Inflammatory macrophage treated with lipopolysaccharide for 4 hours (primary cell): Measurements from ENCODE around the gene TM9SF4.

Experiments used
- DNase-seq: peaks from one replicate; pipeline ENCODE4 v3.0.0-alpha.2; 2020

The TM9SF4 gene

GRCh38 chr20:32213870-32214269 is 104.4 kb downstream of the TM9SF4 start:
- DNase-seq: no peak

- DNase-seq: no peak
Observed at GRCh38 chr20:32215147-32215546, 105.6 kb downstream of the TM9SF4 start.

- DNase-seq: no peak
Observed at GRCh38 chr20:32215729-32216128, 106.2 kb downstream of the TM9SF4 start.

- no peak for DNase-seq
Observed at GRCh38 chr20:32216179-32217142, 106.9 kb downstream of the TM9SF4 start.
